Chondrocyte (in vitro differentiated cells): Measurements from ENCODE around the gene ECHDC3. TPM values are rescaled to one million over a fixed set of nuclear protein-coding genes. Genes with fewer than 3 reads are reported as not detected.

Experiments
- DNase-seq: peaks from one replicate; pipeline ENCODE4 v3.0.0; 2021; ENCODE audit warnings: mixed read lengths, low spot score
- H3K27ac Mint-ChIP-seq: one replicate; pipeline ENCODE4 v1.8.0; 2021; ENCODE audit warnings: mild to moderate bottlenecking, moderate library complexity, mixed read lengths; ENCODE audit not compliant: unreplicated experiment
- H3K27me3 Mint-ChIP-seq: 2 replicates; pipeline ENCODE4 v1.8.0; 2021; ENCODE audit warnings: low read depth, mixed read lengths
- H3K36me3 Mint-ChIP-seq: 2 replicates; pipeline ENCODE4 v1.8.0; 2021; ENCODE audit warnings: low read depth, mixed read lengths
- H3K4me1 Mint-ChIP-seq: 2 replicates; pipeline ENCODE4 v1.8.0; 2021; ENCODE audit warnings: low read depth, mild to moderate bottlenecking, mixed read lengths
- H3K4me3 Mint-ChIP-seq: one replicate; pipeline ENCODE4 v1.8.0; 2021; ENCODE audit warnings: mild to moderate bottlenecking, moderate library complexity, mixed read lengths; ENCODE audit not compliant: unreplicated experiment
- H3K9me3 Mint-ChIP-seq: 2 replicates; pipeline ENCODE4 v1.8.0; 2021; ENCODE audit warnings: low read depth, mixed read lengths
- CTCF ChIP-seq: fragments of 200-600 bp; sonication (generic); IDR thresholded peaks from 2 replicates; pipeline ENCODE4 v1.5.0; 2021; ENCODE audit warnings: antibody characterized with exemption, mild to moderate bottlenecking, moderate library complexity
- total RNA-seq: library from RNA; stranded (reverse); gene quantifications from 3 replicates; pipeline ENCODE4 v1.2.1, GENCODE V29; 2021

Gene ECHDC3
- total RNA-seq, 1 donor from 2014 or later: 5.7 TPM

GRCh38 chr10:11743461-11744338 lies 1.5 kb downstream of the ECHDC3 start:
- peaks cover 4% of the 10 kb centered on the region for H3K36me3 Mint-ChIP-seq
- H3K4me1 Mint-ChIP-seq: peaks cover 11% of the 10 kb centered on the region
- DNase-seq: no peak
- peak overlapping the region; percentile 54 for H3K4me3 Mint-ChIP-seq
- H3K27me3 Mint-ChIP-seq: no peaks in the 10 kb centered on the region
- H3K9me3 Mint-ChIP-seq: no peaks in the 10 kb centered on the region
- no peak overlapping the region for H3K27ac Mint-ChIP-seq
- no peak for TF ChIP-seq CTCF

- peaks cover 9% of the 10 kb centered on the region for H3K36me3 Mint-ChIP-seq
- no peak for DNase-seq
- H3K4me1 Mint-ChIP-seq: peaks cover 11% of the 10 kb centered on the region
- no peak overlapping the region for H3K27ac Mint-ChIP-seq
- no peak overlapping the region for H3K4me3 Mint-ChIP-seq
- no peak for TF ChIP-seq CTCF
- H3K9me3 Mint-ChIP-seq: no peaks in the 10 kb centered on the region
- H3K27me3 Mint-ChIP-seq: no peaks in the 10 kb centered on the region
Observed at GRCh38 chr10:11745045-11745444, 2.9 kb downstream of the ECHDC3 start.

GRCh38 chr10:11746883-11747539 lies 4.8 kb downstream of the ECHDC3 start:
- TF ChIP-seq CTCF: no peak
- Mint-ChIP-seq H3K9me3 (no peaks in the 10 kb centered on the region), H3K27me3 (no peaks in the 10 kb centered on the region), H3K4me3 (no peak overlapping the region), H3K27ac (no peak overlapping the region), H3K36me3 (peaks cover 13% of the 10 kb centered on the region), H3K4me1 (peaks cover 11% of the 10 kb centered on the region)
- no peak for DNase-seq

GRCh38 chr10:11748866-11749265 lies 6.7 kb downstream of the ECHDC3 start:
- H3K4me3 Mint-ChIP-seq: no peak overlapping the region
- H3K27me3 Mint-ChIP-seq: no peaks in the 10 kb centered on the region
- no peak for TF ChIP-seq CTCF
- H3K9me3 Mint-ChIP-seq: no peaks in the 10 kb centered on the region
- no peak for DNase-seq
- H3K36me3 Mint-ChIP-seq: peaks cover 13% of the 10 kb centered on the region
- no peak overlapping the region for H3K27ac Mint-ChIP-seq
- peaks cover 7% of the 10 kb centered on the region for H3K4me1 Mint-ChIP-seq

GRCh38 chr10:11750420-11750819 lies 8.2 kb downstream of the ECHDC3 start:
- Mint-ChIP-seq H3K27me3 (no peaks in the 10 kb centered on the region), H3K9me3 (no peaks in the 10 kb centered on the region), H3K4me1 (peaks cover 11% of the 10 kb centered on the region), H3K36me3 (peaks cover 9% of the 10 kb centered on the region), H3K27ac (no peak overlapping the region), H3K4me3 (no peak overlapping the region)
- no peak for TF ChIP-seq CTCF
- DNase-seq: no peak
